ENCODE measurements around the gene PAQR7.

PAQR7 gene, protein sequence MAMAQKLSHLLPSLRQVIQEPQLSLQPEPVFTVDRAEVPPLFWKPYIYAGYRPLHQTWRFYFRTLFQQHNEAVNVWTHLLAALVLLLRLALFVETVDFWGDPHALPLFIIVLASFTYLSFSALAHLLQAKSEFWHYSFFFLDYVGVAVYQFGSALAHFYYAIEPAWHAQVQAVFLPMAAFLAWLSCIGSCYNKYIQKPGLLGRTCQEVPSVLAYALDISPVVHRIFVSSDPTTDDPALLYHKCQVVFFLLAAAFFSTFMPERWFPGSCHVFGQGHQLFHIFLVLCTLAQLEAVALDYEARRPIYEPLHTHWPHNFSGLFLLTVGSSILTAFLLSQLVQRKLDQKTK

DNA sequence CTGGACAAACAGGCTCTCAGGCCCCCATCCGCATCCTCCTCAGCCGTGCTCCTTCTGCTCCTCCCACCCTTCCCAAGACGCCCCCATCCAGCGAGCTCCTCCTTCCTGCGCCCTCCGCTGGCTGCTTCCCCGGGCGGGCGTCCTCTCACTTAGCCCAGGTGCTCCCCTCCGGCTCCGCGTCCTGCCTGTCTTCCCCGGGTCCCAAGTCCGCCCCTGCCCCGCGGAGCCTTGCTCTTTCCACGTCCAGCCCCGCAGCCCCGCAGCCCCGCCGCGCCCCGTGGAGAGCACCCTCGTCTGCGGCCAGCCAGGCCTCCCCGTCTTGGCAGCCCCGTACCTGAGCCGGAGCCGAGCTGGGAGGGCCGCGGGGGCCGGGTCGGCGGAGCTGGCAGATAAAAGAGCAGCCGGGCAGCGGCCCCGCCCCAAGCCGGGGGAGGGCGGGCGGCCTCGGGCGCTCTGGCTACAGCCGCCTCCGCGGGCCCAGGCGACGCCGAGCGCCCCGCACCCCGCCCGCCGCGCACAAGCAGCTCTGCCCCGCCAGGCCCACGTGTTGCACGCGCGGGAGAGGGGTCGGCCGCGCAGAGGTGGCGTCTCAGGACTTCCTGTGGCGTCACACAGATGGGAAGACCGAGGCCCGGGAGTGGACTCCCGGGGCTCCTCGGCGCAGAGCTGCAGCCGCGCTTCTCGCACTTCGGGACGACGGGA lies at the start of gene PAQR7:
Gene PAQR7 (minus strand): TSS at position 555 of the 702 bp plus-strand sequence. CDS start 11,869 bp downstream, outside the sequence.
- peak; percentile 81 for DNase-seq

DNA sequence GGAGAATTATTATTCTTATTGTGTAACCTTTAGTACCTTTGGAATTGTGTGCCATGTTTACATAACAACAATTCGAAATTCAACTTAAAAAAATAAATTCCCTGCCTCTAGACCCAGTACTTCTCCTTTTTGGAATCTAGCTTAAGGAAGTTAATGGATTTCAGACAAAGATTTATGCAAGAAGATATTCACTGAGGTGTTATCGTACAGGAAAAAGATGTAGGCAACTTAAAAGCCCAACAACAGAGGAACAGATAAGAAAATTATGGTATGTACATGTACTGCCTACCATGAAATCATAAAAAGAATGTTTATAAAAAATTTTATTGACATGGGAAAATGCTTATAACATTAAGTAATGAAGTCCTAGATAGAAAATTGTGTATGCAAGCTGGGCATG lies 48.9 kb upstream of the PAQR7 start:
- no peak for DNase-seq

DNA sequence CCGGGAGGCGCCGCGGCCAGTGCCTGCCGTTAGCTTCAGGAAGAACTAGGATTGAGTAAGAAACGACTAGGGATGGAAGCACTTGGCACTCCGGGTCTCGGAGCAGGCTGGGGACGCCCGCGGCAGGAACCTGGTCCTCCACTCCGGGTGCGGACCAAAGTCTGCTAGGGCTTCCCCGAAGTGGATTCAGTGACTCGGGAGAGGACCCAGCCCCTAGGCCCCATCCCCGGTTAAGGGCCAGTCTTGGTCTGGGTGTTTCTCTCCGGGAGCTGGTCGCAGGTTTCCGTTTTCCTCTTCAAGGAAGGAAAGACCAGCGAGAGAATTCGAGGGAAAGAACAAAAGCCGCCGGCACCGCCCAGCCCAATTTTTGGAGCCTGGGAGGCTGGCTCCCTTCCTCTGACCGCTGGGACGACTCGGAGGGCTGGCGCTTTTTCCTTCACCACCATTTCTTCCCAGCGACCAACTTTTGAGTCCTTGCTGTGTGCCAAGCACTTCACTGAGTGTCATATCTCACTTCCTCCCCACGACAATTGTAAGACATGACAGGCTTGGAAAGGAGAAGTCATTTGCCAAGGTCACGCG lies 47.6 kb upstream of the PAQR7 start:
- DNase-seq: peak; percentile 73

DNA sequence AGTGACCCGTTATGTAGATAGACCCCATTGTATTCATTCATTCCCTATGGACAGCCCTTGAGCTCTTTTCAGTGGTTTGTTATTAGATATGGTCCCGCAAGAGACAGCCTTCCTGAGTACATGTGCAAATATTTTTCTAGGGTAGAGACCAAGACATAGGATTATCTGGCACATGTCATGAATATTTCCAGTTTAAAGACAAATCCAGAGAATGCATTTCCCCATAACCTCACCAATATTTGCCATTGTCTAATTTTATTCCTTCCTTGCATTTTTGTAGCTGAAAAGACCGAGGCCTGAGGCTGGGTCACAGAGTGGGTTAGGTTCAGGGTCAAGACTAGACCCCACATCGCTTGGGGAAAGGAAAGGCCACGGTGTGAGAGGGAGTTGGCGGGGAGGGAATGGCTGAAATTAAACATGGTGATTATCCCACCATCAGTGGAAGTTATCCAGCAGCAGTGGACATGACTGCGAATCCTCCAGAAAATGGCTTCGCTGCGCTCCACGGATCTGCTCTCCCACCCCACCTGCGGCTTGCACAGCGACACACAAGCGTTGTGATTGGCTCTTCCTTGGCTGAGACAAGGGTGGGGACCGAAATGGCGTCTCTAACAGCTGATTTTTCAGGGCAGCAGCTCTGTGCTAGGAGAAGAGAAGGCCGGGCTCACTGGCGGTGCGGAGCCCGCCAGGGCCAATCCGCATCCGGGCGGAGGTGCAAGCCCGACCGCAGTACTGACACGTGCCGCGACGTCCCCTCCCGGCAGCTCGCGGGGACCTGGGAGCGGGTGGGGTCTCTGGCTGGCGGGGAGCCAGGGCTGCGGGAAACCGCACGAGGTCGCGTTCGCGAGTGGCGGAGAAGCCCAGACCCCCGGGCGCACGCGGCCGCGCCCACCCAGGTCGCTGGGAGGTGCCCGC lies 46.8 kb upstream of the PAQR7 start:
- peak; percentile 76 for DNase-seq

DNA sequence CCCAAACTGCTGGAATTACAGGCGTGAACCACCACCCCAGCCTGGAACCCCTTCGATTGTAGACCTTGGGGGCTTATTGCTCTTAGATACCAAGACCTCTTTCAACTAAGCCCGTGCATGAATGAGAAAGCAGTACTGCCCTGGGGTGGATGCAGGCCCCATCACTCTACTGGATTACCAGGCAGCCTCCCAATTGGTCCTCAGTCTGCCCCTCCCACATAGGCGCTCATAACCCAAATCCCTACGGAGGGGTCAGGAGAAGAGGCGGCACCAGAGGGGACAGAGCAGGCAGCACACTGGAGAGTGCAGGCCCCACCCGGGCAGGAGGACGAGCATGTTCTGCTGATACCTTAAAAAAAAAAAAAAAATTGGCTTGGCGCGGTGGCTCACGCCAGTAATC lies 43.1 kb upstream of the PAQR7 start:
- DNase-seq: no peak

DNA sequence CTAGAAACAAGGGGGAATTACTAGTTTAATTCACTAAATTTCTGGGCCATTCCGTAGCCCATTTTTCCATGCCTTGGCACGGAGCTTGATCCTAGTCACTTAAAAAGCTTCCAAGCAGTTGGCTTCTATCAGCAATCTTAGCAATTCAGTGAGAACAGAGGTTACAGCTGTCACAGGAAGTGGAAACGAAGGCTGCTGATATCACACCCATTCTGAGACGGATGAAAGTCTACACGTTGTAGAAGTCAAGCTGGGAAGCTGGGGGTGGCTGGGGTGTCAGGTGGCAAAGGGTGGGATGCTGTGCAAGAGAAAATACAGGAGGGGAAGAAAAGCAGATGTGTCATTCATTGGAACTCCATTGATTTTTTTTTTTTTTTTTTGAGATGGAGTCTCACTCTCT lies 42.5 kb upstream of the PAQR7 start:
- DNase-seq: no peak

DNA sequence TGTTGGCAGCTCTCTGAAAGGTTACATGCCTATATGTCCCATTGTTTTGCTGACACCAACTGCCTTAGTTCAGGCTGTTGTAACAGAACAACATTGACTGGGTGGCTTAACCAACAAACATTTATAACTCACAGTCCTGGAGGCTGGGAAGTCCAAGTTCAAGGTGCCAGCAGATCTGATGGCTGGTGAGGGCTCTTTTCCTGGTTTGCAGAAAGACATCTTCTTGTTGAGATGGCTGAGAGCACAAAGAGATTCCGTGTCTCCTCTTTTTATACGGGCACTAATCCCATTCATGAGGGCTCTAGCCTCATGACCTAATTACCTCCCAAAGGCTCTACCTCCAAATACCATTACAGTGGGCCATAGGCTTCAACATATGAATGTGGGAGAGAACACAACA lies 41.0 kb upstream of the PAQR7 start:
- DNase-seq: no peak

DNA sequence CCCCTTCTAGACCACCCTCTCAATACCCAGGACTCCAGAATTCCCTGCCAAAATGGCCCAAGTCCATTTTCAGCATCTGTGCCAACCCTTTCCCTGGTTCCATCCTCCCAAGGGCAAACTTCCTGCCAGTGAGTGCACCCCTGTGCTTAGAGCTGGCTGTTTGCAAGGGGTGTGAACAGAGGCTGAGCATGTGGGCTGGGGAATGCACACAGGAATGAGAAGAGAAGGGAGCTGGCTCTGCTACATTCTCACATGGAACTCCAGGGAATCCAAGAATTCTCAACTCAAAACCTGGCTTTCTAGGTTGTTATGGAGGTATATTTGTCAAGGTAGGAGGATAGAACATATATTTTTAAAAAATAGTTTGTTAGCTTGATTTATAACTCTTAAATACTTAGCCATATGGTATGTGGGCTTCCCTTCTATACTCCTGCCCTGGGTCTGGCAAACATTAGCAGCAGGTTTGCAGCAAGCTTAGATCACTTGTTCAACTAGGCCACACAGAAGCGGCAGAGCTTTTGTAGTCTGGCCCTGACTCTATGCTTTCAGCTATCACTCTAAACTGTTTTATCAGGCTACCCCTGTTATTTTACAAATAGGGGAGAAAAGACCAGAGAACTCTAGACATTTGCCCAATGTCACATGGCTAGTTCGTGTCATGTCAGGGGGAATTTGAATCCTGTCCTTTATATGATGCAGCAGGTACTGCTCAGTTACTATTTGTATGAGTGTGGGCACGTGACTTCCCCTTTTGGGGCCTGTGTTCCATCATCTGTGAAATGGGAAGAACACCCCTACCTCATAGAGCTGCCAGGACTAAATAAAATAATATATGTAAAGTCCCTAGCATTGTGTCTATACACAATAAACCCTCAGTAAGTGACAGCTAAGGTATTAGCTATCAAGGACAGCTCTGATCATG lies 38.8 kb upstream of the PAQR7 start:
- no peak for DNase-seq

DNA sequence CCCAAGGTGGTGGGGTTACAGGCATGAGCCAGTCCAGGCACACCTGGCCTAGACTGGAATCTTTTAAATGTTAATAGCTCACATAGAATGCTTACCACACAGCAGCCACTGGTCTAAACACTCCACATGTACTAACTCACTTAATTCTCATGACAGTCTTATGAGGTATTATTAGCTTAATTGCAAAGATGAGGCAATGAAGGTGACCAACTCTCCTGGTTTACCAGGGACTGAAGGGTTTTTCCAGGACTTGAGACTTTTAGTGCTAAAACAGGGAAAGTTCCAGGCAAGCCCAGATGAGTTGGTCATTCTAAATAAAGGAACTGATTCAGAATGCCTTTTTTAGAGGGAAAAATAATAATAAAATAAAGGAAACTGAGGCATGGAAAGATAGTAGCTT lies 37.7 kb upstream of the PAQR7 start:
- DNase-seq: no peak

DNA sequence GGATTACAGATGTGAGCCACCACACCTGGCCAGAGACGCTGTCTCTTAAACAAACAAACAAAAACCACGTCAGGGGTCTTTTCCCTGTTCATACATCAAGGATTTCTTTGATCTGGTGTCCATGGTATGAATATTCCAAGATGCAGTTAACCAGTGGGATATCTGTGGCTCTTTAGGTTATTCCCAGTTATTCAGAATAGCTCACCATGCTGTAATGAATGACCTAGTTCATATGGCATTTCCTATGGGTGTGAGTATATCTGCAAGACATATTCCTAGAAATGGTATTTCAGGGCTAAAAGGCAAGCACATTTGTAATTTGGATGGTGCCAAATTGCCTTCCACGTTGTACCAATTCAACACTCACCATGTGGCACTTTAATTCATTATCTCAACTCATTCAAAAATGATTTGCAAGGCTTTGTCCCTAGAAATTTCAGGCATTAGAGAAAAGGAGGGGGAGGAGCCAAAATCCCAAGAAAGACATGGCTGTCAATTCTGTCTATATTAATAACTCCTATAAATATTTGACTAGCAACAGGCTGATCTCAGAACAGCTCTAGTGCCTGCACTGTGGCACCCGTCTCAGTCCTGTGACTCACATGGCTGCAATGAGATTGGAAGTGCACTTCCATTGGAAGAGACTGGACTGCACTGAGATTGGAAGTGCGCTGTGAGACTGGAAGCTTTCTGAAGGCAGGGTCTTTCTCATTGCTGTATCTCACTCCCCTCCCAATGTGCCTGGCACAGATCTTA lies 36.7 kb upstream of the PAQR7 start:
- DNase-seq: no peak

DNA sequence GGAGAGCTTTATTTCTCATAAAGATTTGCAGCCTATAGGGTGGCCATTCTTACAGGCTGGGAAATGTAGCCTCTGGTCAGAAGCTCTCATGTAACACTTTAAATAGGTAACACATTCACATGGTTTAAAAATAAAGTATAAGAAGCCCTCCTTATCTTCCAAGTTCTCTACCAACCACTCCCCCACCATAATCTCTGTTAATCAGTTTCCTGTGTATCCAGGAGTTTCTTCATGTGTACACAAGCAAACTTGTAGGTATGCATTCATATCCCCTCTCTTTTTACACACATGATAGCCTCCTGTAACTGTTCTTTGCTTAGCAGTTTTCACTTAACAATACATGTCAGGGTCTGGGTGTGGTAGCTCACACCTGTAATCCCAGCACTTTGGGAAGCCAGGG lies 35.7 kb upstream of the PAQR7 start:
- no peak for DNase-seq

DNA sequence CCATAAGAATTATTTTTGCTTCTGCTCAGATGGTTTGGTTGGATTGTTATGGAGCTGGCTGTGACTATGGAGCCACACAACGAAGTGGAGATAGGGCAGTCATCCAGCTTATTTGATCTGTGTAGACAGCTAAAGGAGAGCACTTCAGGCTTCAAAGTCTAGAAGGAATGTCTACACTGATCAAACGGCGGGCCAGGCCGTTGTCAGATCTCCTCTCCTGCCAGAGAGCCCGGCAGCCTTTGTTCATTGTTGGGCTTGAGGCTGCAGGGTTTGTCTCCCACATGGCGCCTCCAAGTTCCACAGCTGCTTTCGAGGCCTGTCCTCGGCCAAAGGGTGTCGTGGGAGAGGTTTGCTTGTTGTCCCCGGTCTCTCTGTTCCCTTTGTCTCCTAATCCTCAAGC lies 33.5 kb upstream of the PAQR7 start:
- DNase-seq: no peak

DNA sequence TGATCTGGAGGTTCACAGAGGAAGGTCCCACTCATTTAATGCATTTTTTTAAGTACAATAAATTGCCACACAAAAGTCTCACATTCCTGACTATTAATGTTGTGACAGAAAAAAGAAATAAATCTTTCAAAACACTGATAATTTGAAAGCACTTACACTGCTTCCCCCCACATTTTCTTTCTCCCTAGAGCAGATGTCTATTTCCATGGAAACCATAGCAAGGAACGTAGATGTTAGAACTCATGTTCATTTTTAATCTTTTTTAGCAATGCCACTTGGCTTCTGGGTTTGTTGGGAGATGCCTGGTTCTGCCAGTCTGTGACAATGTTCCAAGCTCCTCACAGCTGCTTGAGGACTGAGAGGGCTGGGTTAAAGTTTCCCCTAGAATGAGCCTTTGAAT lies 32.7 kb upstream of the PAQR7 start:
- DNase-seq: no peak

DNA sequence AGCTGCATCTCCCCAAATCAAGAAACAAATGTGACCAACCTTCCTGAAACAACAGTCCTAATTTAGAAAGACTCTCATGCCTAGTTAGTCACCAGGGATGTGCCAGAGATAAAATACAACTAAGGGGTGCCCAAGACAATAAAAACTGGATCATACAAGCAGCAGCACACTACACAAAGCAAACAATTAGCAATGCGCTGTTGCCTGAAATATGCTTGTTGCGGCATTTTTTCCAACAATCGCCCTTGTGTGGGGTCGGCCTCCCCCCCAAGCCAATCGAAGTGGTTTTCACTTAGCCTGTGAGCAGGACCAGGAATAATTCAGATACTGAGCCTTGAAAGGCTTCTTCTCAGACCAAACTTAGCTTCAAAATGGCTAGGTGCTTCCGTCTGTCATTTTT lies 32.1 kb upstream of the PAQR7 start:
- no peak for DNase-seq

DNA sequence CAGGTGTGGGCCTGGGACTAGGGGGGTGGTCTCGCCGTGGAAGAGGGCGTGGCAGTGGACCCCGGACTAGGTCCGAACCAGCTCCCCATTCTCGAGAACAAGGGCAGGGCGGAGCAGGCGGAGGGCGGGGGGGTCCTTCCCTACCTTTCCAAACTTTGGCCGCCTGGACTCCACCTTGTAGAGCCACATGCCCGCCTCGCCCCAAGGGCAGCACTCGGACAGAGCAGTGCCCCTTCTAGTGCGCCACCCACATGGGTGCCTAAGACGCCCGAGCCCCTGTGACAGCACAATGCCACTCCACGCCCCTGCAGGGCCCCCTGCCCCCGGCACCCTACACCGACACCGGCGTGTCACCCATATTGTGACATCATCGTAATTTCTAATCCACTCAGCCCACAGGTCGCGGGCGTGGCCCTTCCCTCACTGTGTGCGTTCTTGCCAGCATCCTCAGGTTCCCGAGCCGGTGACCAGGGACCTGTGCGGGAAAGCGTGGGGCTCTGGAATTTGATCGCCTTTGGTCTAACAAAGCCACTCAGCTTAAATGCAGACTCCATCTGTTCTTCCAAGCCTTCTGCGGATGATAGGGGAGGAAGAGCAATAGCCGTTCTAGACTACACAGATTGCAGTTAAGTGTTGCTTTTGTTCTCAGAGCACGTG lies 31.3 kb upstream of the PAQR7 start:
- DNase-seq: peak; percentile 76

DNA sequence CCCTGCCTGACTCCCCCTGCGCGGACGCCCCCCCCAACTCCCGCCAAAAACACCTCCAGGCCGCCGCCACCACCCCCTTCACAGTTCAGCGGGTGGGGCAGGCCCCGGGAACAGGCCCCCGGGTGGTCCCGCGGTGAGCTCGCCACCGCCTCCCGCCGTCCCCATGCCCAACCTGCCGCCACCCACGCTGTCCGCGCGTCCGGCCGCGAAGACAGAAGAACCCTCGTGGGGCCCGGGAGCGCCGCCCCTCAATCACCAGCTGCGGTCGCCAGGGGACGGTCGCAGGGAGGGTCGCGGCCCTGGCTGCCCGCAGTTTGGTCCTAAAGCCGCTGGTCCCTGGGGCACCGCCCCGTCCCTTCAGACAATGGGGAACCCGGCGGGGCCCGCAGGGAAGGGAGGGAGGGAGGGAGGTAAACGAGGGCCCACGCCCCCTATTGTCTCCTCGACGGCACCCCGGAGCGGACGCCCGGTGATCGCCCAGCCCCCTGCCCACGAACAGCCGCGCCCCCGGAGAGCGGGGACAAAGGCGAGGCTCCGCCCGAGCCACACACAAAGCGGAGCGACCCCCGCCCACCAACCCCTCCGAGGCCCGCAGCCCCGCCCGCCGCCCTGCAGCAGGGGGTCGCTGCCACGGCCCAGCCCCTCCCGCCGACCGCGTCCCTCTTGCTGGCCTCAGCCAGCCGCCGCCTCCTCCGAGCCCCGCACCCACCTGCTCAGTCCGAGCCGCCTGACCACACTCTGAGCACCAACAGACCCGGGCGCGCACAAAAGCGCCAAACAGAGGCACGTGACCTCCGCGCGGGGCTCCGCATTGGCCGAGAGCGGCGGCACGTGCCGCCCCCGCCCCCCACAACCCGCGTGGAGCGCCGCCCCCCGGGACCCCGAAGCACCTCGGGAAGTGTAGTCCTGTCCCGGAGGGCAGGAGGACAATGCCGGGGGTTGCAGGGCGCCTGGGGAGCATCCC lies 30.5 kb upstream of the PAQR7 start, which contains the start of gene STMN1:
Gene STMN1 (minus strand): TSS at position 740 of the 964 bp plus-strand sequence. CDS start 1,743 bp downstream, outside the sequence.
- peak; percentile 95 for DNase-seq

DNA sequence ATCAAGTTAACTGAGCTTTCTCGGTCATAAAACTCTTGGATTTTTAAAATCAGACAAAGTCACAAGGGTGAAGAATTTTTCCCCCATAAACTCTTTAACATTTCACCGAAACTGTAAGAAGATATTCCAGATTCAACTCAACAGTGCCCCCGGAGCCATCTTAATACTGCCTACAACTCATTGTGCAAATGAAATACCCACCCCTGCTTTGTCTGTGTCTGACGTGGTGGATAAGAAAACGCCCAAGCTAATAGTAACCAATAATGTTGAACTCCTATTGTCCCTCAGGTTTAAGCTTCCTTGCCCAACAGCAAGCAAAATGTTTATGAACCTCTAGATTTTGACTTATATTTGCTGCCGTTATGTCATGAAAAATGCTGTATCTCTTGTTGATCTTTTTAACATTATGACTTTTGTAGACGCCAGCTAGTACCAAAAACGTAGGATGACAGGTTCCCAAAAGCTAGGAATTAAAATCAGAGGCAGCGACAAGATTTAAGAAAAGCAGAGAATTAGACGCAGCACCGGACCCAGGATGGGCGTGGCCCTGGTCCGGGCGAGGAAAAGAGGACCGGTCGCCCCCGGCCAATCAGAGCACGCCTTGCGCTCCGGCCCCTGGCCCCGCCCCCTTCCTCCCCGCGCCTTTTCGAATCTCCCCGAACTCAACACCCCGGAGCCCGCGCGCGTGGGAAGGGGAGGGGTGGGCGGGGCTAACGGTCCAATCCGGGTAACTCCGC lies 29.6 kb upstream of the PAQR7 start:
- peak; percentile 92 for DNase-seq

DNA sequence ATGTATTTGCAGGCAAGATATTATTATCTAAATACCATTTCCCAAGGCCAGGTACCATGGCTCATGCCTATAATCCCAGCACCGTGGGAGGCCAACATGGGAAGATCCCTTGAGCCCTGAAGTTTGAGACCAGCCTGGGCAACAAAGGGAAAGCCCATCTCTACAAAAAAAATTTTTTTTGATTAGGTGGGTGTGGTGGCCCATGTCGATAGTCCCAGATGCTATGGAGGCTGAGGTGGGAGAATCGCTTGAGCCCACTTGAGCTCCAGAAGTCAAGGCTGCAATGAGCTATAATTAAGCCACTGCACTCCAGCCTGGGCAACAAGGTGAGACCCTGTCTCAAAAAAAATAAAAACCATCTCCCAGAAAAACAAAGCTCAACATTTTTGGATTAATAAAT lies 28.5 kb upstream of the PAQR7 start:
- DNase-seq: no peak

DNA sequence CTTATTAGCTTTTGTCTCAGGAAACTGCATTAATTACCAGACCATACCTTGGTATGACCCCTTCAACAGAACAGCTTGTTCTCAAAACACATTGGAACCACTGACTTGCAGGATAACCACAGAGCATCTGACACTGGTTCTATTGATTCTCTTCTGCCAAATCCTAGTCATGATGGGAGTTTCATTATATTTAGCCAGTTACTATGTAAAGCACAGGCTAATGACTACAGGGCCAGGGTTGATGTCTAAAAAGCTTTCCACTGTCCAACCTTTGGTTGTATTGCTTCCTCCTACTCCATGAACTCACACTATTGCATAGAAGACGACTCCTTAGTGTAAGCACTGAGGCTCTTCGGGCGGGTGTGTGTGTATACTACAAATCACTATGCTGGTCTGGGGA lies 27.0 kb upstream of the PAQR7 start:
- DNase-seq: no peak
